GM21786 (cell line): ENCODE measurements around the gene EFCAB6.

Source experiments
- ATAC-seq: cut with Tn5 transposase; IDR thresholded peaks from one replicate; pipeline ENCODE4 v1.9.1; 2021; ENCODE audit not compliant: unreplicated experiment

EFCAB6 gene

GRCh38 chr22:43555561-43556515 lies 256.3 kb downstream of the EFCAB6 start:
- ATAC-seq = no peak

GRCh38 chr22:43554694-43555365 lies 257.3 kb downstream of the EFCAB6 start:
- ATAC-seq = no peak

GRCh38 chr22:43554259-43554636 lies 257.9 kb downstream of the EFCAB6 start:
- ATAC-seq = no peak

DNA sequence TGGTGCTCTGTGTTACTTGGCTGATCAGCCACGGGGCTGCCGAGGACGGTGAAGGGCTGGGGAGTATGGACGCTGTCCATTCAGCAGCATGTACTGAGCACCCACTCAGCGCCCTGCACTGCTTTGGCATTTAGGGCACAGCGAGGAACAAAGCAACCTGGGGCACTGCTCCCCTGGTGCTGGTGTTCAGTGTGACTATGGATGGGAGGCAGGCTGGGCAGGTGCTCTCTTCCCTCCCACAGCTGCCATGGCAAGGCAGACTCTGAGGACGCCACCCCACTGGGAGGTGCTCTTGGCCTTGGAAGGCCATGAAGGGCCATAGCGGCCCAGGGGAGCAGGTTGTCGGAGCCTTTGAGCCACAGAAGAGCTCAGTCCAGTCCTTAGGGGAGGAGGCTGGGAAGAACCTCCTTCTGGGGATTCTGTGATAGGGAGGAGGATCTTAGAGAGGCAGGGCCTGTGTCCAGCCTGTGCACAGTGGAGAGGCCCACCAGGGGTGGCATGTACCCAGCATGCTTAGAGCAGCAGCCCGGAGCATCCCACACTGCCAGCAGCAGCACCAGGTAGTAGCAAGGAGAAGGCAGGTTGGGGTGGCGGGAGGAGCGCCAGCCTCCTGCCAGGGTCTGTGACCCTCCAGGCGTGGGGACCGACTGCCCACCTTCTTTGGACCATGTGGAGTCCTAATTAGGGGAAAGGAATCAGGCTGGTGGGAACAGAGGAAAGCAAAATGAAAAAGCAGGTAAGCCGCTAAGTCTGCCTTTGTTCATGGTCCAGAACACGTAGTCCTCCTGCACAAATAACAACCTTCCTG lies 258.4 kb downstream of the EFCAB6 start:
- ATAC-seq = no peak

DNA sequence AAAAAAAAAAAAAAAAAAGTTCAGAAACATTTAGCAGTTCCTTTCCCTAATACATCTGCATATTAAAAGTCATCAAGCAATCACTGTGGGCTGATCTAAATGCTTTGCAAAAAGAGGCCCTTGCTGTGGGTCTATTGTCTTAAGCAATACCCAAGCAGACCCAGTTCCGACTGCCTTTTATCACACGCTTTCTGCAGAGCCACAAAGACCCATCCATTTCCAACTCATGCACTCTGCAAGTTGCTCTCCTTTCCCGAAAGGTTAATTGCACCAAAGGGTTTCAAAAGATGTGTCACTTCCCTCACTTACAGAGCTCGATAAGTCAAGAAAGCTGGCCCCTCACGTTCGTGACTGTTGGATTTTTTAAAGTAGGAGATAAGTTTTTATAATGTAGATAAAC lies 261.4 kb downstream of the EFCAB6 start:
- ATAC-seq = no peak

GRCh38 chr22:43550024-43550620 lies 262.0 kb downstream of the EFCAB6 start:
- ATAC-seq = no peak

- no peak for ATAC-seq
Observed at GRCh38 chr22:43546186-43546585, 265.9 kb downstream of the EFCAB6 start.

DNA sequence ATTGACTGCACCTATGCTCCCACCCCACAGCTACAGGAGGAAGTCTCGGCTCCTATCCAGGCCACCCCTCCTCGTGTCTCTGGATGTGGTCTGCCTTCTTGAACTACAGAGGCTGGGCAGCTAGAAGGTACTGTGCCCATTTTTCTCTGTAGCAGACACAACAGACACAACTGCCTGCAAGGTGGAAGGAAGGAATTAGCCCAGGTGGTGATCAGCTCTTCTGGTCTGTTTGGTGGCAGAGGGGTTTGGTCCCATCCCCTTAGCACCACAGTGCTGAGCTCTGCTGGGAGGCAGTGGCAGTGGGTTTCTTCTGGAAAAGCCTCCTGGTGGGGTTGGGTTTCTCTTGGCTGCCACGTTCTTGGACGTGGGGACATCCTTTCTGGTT lies 267.8 kb downstream of the EFCAB6 start:
- no peak for ATAC-seq

GRCh38 chr22:43543522-43544288 lies 268.4 kb downstream of the EFCAB6 start:
- no peak for ATAC-seq

- ATAC-seq = no peak
Observed at GRCh38 chr22:43542681-43543521, 269.2 kb downstream of the EFCAB6 start.

DNA sequence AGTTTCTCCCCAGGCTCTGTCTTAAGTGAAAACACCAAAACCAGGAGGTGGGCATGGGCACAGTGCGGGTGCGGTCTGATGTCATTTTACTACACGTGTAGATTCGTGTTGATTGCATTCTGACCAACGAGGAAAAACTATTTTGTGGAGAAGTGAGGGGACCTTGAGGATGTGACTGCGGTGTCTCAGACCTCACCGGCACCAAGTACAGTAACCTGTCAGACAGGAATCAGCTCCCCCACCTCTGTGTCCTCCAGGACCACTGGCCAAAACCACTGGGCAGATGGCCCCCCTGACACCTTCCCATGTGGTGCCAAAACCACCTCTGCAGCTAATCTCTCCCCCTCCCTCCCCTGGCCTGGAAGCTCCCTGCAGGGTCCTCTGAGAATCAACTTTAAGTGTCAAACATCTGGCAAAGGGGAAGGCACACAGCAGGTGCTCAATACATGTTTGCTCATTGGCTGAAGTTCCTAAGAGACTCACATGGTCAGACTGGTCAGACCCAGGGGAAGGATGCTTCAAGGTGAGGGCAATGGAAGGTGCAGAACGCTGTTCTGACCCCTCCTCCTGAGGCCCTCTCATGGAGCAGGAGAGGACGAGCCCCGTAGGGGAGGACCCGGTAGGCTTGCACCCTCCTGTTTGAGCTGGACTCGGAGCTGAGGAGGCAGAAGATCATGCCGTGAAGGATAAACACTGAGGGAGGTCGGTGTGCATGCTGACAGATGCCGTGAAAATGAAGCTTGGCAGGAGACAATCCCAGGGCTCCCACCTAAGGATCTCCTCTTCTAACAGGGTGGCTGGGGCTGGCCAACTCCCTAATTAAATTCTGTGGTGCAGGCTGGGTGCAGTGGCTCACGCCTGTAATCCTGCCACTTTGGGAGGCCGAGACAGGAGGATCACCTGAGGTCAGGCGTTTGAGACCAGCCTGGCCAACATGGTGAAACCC lies 270.4 kb downstream of the EFCAB6 start:
- no peak for ATAC-seq

DNA sequence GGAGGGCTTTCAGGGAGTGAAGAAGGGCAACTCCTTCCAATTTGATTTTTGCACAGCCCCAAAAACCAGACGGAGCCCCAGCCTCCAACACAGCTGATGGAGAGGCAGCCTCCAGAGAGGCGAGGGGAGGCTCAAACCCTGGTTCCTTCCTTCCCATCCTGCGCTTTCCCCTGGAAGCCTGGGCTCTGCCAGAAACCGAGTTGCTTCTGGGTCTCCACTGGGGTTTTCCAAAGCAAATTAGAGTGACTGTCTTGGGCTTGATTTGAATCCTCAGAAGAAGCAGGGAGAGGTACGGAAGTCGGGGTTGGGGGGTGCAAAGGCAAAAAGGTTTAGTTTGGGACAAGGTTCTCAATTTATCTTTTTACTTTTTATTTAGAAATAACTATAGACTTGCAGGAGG lies 271.1 kb downstream of the EFCAB6 start:
- ATAC-seq = no peak

- ATAC-seq = no peak
Observed at GRCh38 chr22:43540529-43540923, 271.6 kb downstream of the EFCAB6 start.

- ATAC-seq = no peak
Observed at GRCh38 chr22:43539572-43540528, 272.3 kb downstream of the EFCAB6 start.

- no peak for ATAC-seq
Observed at GRCh38 chr22:43537019-43537585, 275.0 kb downstream of the EFCAB6 start.

GRCh38 chr22:43535741-43536140 lies 276.4 kb downstream of the EFCAB6 start:
- no peak for ATAC-seq

- ATAC-seq = no peak
Observed at GRCh38 chr22:43535336-43535735, 276.8 kb downstream of the EFCAB6 start.
